HepG2 (cell line): ENCODE measurements around the gene HK3. TPM values are rescaled to one million over a fixed set of nuclear protein-coding genes. Genes with fewer than 3 reads are reported as not detected.

Source experiments
- ATAC-seq: fragments of 200-7000 bp; cut with Tn5 transposase; 3 replicates; pipeline ENCODE4 v1.9.1; 2020; ENCODE audit warnings: mild to moderate bottlenecking, moderate library complexity
- BruUV-seq: library from RNA; stranded (reverse); fragments of 400-500 nt; replicated peaks from 2 replicates; lab custom pipeline; 2021; lab: Mats Ljungman, UMichigan
- CTCF ChIA-PET: fragments of 300-600 bp; formaldehyde crosslinking; extraction: SDS; loops from one replicate; lab custom pipeline; 2021; ENCODE audit warnings: low total read pairs, inconsistent platforms, low intra/inter-chr PET ratio; lab: Yijun Ruan, JAX
- POLR2A ChIA-PET: fragments of 350-600 bp; sonication (Branson Sonifier 250); formaldehyde crosslinking; loops from one replicate; lab custom pipeline; 2020; ENCODE audit warnings: antibody characterized with exemption, inconsistent platforms; lab: Yijun Ruan, JAX
- DNase-seq: peaks from one replicate; pipeline ENCODE4 v3.0.0-alpha.2; 2015; ENCODE audit warnings: low spot score
- FAIRE-seq: peaks from 3 replicates; lab custom pipeline; 2011; peaks lifted over from hg19 to GRCh38; lab: Jason Lieb, UNC
- H2AFZ ChIP-seq: one replicate; pipeline ENCODE4 v1.6.1; 2011; ENCODE audit warnings: low read length, inconsistent platforms
- H3K27ac ChIP-seq: fragments of 300-600 bp; 3 replicates; pipeline ENCODE4 v1.8.0; 2011; ENCODE audit warnings: mixed run types, mild to moderate bottlenecking, mixed read lengths, low read length, inconsistent platforms; ENCODE audit not compliant: insufficient read depth; ENCODE audit errors: extremely low read length
- H3K27me3 ChIP-seq, 2 experiments: fragments of 200-600 bp in 1 of 2; 2 replicates in 1 of 2; 3 replicates in 1 of 2; pipeline versions ENCODE4 v1.6.0 to v1.8.0; 2011; ENCODE audit warnings: low read length in 2 of 2, mild to moderate bottlenecking in 2 of 2, moderate library complexity in 2 of 2, inconsistent platforms in 1 of 2; ENCODE audit not compliant: insufficient read depth in 2 of 2, control insufficient read depth in 1 of 2
- H3K36me3 ChIP-seq, 2 experiments: fragments of 200-600 bp in 1 of 2; replicated peaks in 1 of 2; 2 replicates in 1 of 2; 3 replicates in 1 of 2; pipeline versions ENCODE4 v1.5.1 to v1.8.0; 2011; ENCODE audit warnings: low read length in 2 of 2, inconsistent platforms in 1 of 2; ENCODE audit not compliant: insufficient read depth in 2 of 2, control insufficient read depth in 1 of 2
- H3K4me1 ChIP-seq: 2 replicates; pipeline ENCODE4 v1.5.1; 2012; ENCODE audit warnings: low read length, inconsistent platforms; ENCODE audit not compliant: insufficient read depth
- H3K4me2 ChIP-seq: 2 replicates; pipeline ENCODE4 v1.6.0; 2011; ENCODE audit warnings: low read depth, low read length, inconsistent platforms
- H3K4me3 ChIP-seq, 3 experiments: fragments of 200-600 bp in 1 of 3; sonication (generic), shearing (Covaris generic) in 1 of 3; replicated peaks in 1 of 3; 2 replicates each; pipeline ENCODE4 v1.5.1; 2011 to 2016; ENCODE audit warnings: low read length in 3 of 3, inconsistent platforms in 2 of 3, low read depth in 2 of 3, mild to moderate bottlenecking in 2 of 3, control low read depth in 1 of 3, mixed read lengths in 1 of 3; ENCODE audit not compliant: insufficient read depth in 1 of 3
- H3K79me2 ChIP-seq: one replicate; pipeline ENCODE4 v1.6.1; 2011; ENCODE audit warnings: low read length, inconsistent platforms; ENCODE audit not compliant: insufficient read depth
- H3K9ac ChIP-seq: 2 replicates; pipeline ENCODE4 v1.6.0; 2011; ENCODE audit warnings: mild to moderate bottlenecking, low read depth, low read length, inconsistent platforms; ENCODE audit not compliant: insufficient read depth
- H3K9me3 ChIP-seq: 2 replicates; pipeline ENCODE4 v1.5.1; 2012; ENCODE audit warnings: mild to moderate bottlenecking, low read length
- H4K20me1 ChIP-seq: 2 replicates; pipeline ENCODE4 v1.6.0; 2011; ENCODE audit warnings: inconsistent platforms, mild to moderate bottlenecking, low read length, moderate library complexity; ENCODE audit not compliant: insufficient read depth
- ATF4 ChIP-seq, 2 experiments: fragments of 450-650 bp in 1 of 2; sonication (generic) in 1 of 2; formaldehyde crosslinking; IDR thresholded peaks; 2 replicates each; pipeline versions ENCODE4 v1.5.0 to v1.8.0; 2020 to 2022; ENCODE audit warnings: mild to moderate bottlenecking in 1 of 2, missing genetic modification reagents in 1 of 2
- BHLHE40 ChIP-seq: IDR thresholded peaks from 2 replicates; pipeline ENCODE4 v1.6.1; 2011; ENCODE audit warnings: low read length, improper control_type of control experiment
- EEA1 ChIP-seq: sonication (generic); formaldehyde crosslinking; IDR thresholded peaks from 2 replicates; pipeline ENCODE4 v1.5.1; 2020; ENCODE audit warnings: mild to moderate bottlenecking, missing genetic modification reagents, borderline replicate concordance
- GATAD1 ChIP-seq: IDR thresholded peaks from 2 replicates; pipeline ENCODE4 v1.6.1; 2016; ENCODE audit warnings: missing genetic modification reagents, missing compliant biosample characterization
- HOMEZ ChIP-seq: IDR thresholded peaks from 2 replicates; pipeline ENCODE4 v1.6.1; 2016; ENCODE audit warnings: low read depth
- LRRFIP1 ChIP-seq: sonication (generic); formaldehyde crosslinking; conservative IDR thresholded peaks from 2 replicates; pipeline ENCODE4 v1.4.0; 2020; ENCODE audit warnings: missing genetic modification reagents
- PBX3 ChIP-seq: sonication (generic); formaldehyde crosslinking; IDR thresholded peaks from 2 replicates; pipeline ENCODE4 v1.8.1; 2023; ENCODE audit warnings: missing genetic modification reagents, inconsistent platforms, borderline replicate concordance
- PLRG1 ChIP-seq: fragments of 450-650 bp; conservative IDR thresholded peaks from 2 replicates; pipeline ENCODE4 v1.6.1; 2016
- SNRNP70 ChIP-seq: fragments of 200-400 bp; formaldehyde crosslinking; IDR thresholded peaks from 2 replicates; pipeline ENCODE4 v1.6.1; 2017; ENCODE audit warnings: mild to moderate bottlenecking, low read depth, low read length, moderate library complexity
- SP140L ChIP-seq: sonication (generic); formaldehyde crosslinking; IDR thresholded peaks from 2 replicates; pipeline ENCODE4 v1.4.0; 2020; ENCODE audit warnings: missing genetic modification reagents, borderline replicate concordance
- ZNF619 ChIP-seq: sonication (generic); formaldehyde crosslinking; IDR thresholded peaks from 2 replicates; pipeline ENCODE4 v1.4.0; 2020; ENCODE audit warnings: mild to moderate bottlenecking, missing genetic modification reagents
- ZNF768 ChIP-seq: sonication (generic); formaldehyde crosslinking; IDR thresholded peaks from 2 replicates; pipeline ENCODE4 v1.4.0; 2020; ENCODE audit warnings: missing genetic modification reagents
- ZSCAN29 ChIP-seq: sonication (generic); formaldehyde crosslinking; conservative IDR thresholded peaks from 2 replicates; pipeline ENCODE4 v1.4.0; 2020; ENCODE audit warnings: mild to moderate bottlenecking, missing genetic modification reagents
- WGBS: methylation state at CpG from one replicate; pipeline ENCODE4 v1.1.6; 2017; ENCODE audit warnings: low lambda C conversion rate; 5-methylcytosine and 5-hydroxymethylcytosine counted together
- in situ Hi-C: cut with HindIII; loops from 2 replicates; pipeline ENCODE4 v1.10.0; 2017; ENCODE audit warnings: low pct_unique_long_range_greater_than_20kb; ENCODE audit not compliant: extremely low pct_ligation_motif_present
- intact Hi-C: fragments of 100-400 bp; cut with micrococcal nuclease; formaldehyde crosslinking; loops from one replicate; pipeline ENCODE4 v1.10.0; 2022; ENCODE audit not compliant: unreplicated experiment
- polyA plus RNA-seq, 8 experiments: library from polyadenylated mRNA; depleted of rRNA in 3 of 8; stranded (reverse) in 7 of 8; unstranded in 1 of 8; fragments of >200 nt; fragmentation: Illumina TruSeq in 4 of 8; extraction: Trizol in 4 of 8; gene quantifications; 2 replicates each; pipeline versions ENCODE4 v1.2.1 to v1.2.3, GENCODE V29; 2011 to 2016; ENCODE audit warnings: low read depth in 4 of 8, missing spikeins in 1 of 8, mixed read lengths in 1 of 8; ENCODE audit not compliant: insufficient read depth in 1 of 8
- total RNA-seq, 5 experiments: library from RNA; depleted of rRNA; stranded (reverse); fragments of >200 nt; fragmentation: Illumina TruSeq; extraction: Trizol; gene quantifications; 2 replicates each; pipeline ENCODE4 v1.2.3, GENCODE V29; 2016; ENCODE audit warnings: low read depth in 1 of 5
- TF ChIP-seq, protein P1 (sequence below): sonication (generic); formaldehyde crosslinking; IDR thresholded peaks from 2 replicates; pipeline ENCODE4 v1.8.0; 2022; ENCODE audit warnings: missing genetic modification reagents, mild to moderate bottlenecking, inconsistent platforms, borderline replicate concordance
- TF ChIP-seq, protein P2 (sequence below): sonication (generic); formaldehyde crosslinking; IDR thresholded peaks from 2 replicates; pipeline ENCODE4 v1.5.0; 2020; ENCODE audit warnings: mild to moderate bottlenecking, missing genetic modification reagents

Gene HK3
- total and polyA plus RNA-seq, 2 of the 13 experiments (the other 11 are each of a cell fraction or from before 2014, with no cell fraction given), result not detected

GRCh38 chr5:176859916-176860315 lies 39.2 kb downstream of the HK3 start (continued):
- TF ChIP-seq BHLHE40 (no peak), ZNF768 (CRISPR knock-in tag) (no peak), SNRNP70 (no peak), ZNF619 (CRISPR knock-in tag) (no peak), HOMEZ (CRISPR knock-in tag) (no peak), GATAD1 (CRISPR knock-in tag) (no peak), LRRFIP1 (CRISPR knock-in tag) (no peak), SP140L (no peak)

GRCh38 chr5:176857894-176858273 lies 41.3 kb downstream of the HK3 start:
- Histone ChIP-seq H3K27ac (no peak overlapping the region), H3K36me3 (no peaks in the 10 kb centered on the region), H3K9ac (no peak overlapping the region), H3K4me2 (no peak overlapping the region), H2AFZ (no peak overlapping the region), H3K79me2 (no peaks in the 10 kb centered on the region), H3K4me3 (no peak overlapping the region), H3K27me3 (peaks cover 23 to 85% of the 10 kb centered on the region in 2 experiments; a peak in 4 of 5 replicates), H3K4me1 (no peaks in the 10 kb centered on the region), H4K20me1 (no peaks in the 10 kb centered on the region), H3K9me3 (no peaks in the 10 kb centered on the region)
- intact Hi-C loops, result no loop called here
- ChIA-PET CTCF (no interaction called here), POLR2A (no interaction called here)
- no TSS peak for BruUV-seq
- WGBS, result 20% methylated on average over 2 of the region's 11 CpGs
- FAIRE-seq, result no peak
- in situ Hi-C loops, result no loop called here
- DNase-seq, result no peak
- ATAC-seq, result no peak
- no peak for TF ChIP-seq EEA1
- TF ChIP-seq ZSCAN29 (CRISPR knock-in tag), result no peak
- TF ChIP-seq PBX3, result no peak
- TF ChIP-seq, protein P1, sequence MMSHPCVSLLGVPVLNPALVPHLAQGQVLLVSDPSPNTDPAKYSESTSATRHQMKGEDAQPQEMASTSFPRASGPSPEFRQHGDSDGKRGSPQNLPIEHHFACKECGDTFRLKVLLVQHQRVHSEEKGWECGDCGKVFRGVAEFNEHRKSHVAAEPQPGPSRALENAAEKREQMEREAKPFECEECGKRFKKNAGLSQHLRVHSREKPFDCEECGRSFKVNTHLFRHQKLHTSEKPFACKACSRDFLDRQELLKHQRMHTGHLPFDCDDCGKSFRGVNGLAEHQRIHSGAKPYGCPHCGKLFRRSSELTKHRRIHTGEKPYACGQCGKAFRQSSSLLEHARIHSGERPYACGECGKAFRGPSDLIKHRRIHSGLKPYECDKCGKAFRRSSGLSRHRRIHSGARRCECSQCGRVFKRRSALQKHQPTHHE, result no peak
- no peak for TF ChIP-seq ATF4 (CRISPR knock-in tag; IDR thresholded peaks at IDR 0.05)
- TF ChIP-seq, protein P2, sequence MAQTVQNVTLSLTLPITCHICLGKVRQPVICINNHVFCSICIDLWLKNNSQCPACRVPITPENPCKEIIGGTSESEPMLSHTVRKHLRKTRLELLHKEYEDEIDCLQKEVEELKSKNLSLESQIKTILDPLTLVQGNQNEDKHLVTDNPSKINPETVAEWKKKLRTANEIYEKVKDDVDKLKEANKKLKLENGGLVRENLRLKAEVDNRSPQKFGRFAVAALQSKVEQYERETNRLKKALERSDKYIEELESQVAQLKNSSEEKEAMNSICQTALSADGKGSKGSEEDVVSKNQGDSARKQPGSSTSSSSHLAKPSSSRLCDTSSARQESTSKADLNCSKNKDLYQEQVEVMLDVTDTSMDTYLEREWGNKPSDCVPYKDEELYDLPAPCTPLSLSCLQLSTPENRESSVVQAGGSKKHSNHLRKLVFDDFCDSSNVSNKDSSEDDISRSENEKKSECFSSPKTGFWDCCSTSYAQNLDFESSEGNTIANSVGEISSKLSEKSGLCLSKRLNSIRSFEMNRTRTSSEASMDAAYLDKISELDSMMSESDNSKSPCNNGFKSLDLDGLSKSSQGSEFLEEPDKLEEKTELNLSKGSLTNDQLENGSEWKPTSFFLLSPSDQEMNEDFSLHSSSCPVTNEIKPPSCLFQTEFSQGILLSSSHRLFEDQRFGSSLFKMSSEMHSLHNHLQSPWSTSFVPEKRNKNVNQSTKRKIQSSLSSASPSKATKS (CRISPR knock-in tag), result no peak
- no peak for TF ChIP-seq PLRG1
